ENCODE measurements around the gene PLEKHB1.
"Not testable (repeated sequence)": the region's sequence is repeated elsewhere in the genome, so short reads cannot be mapped to it uniquely, and the experiment has no call there.

PLEKHB1 gene

DNA sequence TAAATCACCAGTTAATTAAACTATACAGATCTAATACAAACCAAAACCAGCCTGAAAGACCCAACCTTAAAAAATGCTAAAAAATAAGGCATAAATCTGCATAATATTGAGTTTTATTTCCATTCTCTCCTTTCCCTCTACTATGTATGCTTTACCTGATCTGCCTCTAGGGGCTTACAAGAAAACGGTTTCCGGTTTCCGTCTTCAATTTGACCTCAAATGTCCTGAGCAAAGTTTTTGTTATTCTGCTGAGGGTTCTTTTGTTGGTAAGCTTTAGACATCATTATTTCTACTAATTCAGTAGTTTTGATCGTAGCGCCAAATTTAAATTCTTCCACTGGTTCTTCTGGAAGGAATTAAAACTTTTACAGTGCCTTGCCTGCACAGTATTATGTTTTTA lies 30.2 kb downstream of the PLEKHB1 start:
- DNase-seq = not testable (repeated sequence)

DNA sequence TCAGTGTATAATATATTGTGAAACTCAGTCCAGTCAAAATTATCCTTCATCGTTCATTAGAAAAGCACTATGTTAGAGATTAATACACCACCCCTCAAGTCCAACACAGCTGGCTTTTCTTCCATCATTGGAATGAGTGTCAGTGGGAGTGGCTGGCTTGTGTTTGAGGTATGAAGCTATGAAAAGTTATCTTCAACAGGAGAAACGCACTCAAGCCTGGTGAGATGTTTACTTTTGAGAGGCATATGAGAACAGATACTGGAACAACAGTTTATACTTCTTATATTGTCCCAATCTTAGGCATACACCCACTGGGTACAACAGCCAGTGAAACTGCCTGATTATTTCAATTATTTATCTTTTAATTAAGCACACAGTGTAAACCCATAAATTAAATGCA lies 34.3 kb downstream of the PLEKHB1 start:
- no peak for DNase-seq

DNA sequence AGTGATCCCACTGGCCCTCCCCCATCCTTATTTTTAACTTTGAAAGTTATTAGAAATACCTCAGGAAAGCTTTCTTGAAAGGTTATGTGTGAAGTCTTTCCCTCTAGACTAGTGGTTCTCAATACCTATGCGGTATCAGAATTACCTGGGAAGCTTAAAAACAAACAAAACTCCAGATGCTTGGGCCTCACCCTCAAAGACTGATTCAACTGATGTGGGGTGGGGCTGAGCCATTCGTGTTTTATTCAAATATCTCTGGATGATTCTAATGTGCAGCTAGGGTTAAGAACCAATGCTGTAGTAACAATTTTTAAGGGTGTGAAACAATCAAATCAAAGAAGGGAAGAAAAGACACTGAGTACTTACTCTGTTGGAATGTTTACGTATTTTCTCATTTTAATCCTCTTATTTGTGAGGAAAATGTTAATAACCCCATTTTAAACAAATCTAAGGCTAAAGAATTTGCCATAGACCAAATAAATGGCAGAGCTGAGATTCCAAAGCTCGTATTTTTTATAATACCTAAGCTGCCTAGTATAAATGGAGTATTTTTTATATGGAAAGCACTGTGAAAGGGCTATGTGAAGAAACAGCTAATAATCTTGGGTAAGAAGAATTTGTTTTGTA lies 47.6 kb downstream of the PLEKHB1 start:
- DNase-seq = no peak

DNA sequence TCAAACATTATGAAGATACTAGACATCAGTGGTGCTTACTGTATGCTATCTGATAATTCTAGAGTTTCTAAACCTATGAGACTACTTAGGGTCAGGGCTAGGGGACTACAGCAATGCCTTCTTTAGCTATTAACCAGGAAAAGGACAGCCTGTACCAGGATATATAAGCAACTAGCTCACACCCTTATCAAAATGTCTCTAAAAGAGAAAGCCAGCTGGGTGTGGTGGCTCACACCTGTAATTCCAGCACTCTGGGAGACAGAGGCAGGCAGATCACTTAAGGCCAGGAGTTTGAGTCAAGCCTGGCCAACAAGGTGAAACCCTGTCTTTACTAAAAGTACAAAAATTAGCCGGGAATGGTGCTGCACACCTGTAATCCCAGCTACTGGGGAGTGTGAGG lies 58.7 kb downstream of the PLEKHB1 start:
- no peak for DNase-seq

DNA sequence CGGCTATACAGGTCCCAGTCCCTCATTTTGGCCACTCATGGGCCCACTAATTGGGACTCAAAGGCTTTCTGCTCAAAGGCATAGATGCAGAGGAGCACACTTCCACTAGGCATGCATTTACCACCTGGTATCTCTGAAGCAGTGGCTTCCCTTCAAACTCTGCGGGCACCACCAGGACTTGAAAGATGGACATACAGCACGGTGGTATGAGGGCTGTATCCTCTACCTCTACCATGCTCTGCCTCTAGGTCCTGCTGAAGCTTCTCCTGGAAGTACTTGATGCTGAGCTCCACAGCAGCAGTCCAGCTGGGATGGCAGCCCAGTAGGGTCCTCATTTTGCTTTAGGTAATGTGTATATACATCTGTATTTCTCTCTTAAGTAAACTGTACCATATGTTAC lies 64.6 kb downstream of the PLEKHB1 start:
- DNase-seq = no peak

All from inflammatory macrophage (primary cell).